ENCODE measurements around the gene ACTA2.

The ACTA2 gene

GRCh38 chr10:88916986-88917385, 35.6 kb downstream of the ACTA2 start:
- no peak for DNase-seq

- no peak for DNase-seq
Measured at GRCh38 chr10:88916231-88916630, 36.3 kb downstream of the ACTA2 start.

GRCh38 chr10:88915781-88916180, 36.8 kb downstream of the ACTA2 start:
- DNase-seq: no peak

- DNase-seq: no peak
Measured at GRCh38 chr10:88913788-88914187, 38.8 kb downstream of the ACTA2 start.

GRCh38 chr10:88913127-88913526, 39.4 kb downstream of the ACTA2 start:
- DNase-seq: no peak

GRCh38 chr10:88911851-88912250, 40.7 kb downstream of the ACTA2 start:
- DNase-seq: no peak

GRCh38 chr10:88911116-88911515, 41.5 kb downstream of the ACTA2 start:
- no peak for DNase-seq

GRCh38 chr10:88908194-88908593, 44.4 kb downstream of the ACTA2 start:
- no peak for DNase-seq

- DNase-seq: no peak
Measured at GRCh38 chr10:88906921-88907320, 45.7 kb downstream of the ACTA2 start.

GRCh38 chr10:88903715-88904114, 48.9 kb downstream of the ACTA2 start:
- DNase-seq: no peak

- DNase-seq: no peak
Measured at GRCh38 chr10:88901984-88902789, 50.4 kb downstream of the ACTA2 start.

GRCh38 chr10:88901206-88901983, 51.2 kb downstream of the ACTA2 start:
- no peak for DNase-seq

GRCh38 chr10:88899886-88900285, 52.7 kb downstream of the ACTA2 start:
- no peak for DNase-seq

GRCh38 chr10:88898727-88899126, 53.8 kb downstream of the ACTA2 start:
- no peak for DNase-seq

- DNase-seq: peak; percentile 36
Measured at GRCh38 chr10:88896994-88897853, 55.3 kb downstream of the ACTA2 start.

GRCh38 chr10:88896372-88896993, 56.1 kb downstream of the ACTA2 start:
- DNase-seq: no peak

- DNase-seq: no peak
Measured at GRCh38 chr10:88895250-88895649, 57.3 kb downstream of the ACTA2 start.

GRCh38 chr10:88893611-88894010, 59.0 kb downstream of the ACTA2 start:
- DNase-seq: no peak

GRCh38 chr10:88892222-88892967, 60.2 kb downstream of the ACTA2 start:
- no peak for DNase-seq

- DNase-seq: no peak
Measured at GRCh38 chr10:88890681-88891381, 61.7 kb downstream of the ACTA2 start.
